ENCODE results near the gene ZNRF1.

GRCh38 chr16:75122609-75123008 is 123.8 kb downstream of the ZNRF1 start:
- TF ChIP-seq SIX1 (CRISPR knock-in tag; IDR thresholded peaks at IDR 0.05; ENCODE audit: borderline replicate concordance) (no peak), POLR2A (IDR thresholded peaks at IDR 0.05; ENCODE audit: insufficient read depth in 1 of 2, low read depth in 2 of 2, low read length in 2 of 2) (no peak), CTCF (CRISPR knock-in tag; IDR thresholded peaks at IDR 0.05) (no peak), RAD21 (CRISPR knock-in tag; IDR thresholded peaks at IDR 0.05) (no peak), SALL2 (CRISPR knock-in tag; IDR thresholded peaks at IDR 0.05) (no peak), FOXM1 (CRISPR knock-in tag; IDR thresholded peaks at IDR 0.05) (no peak), BRCA1 (CRISPR knock-in tag; IDR thresholded peaks at IDR 0.05) (no peak), GABPA (IDR thresholded peaks at IDR 0.05; ENCODE audit: low read depth, low read length) (no peak), GABPA (CRISPR knock-in tag; IDR thresholded peaks at IDR 0.05; ENCODE audit: low read depth) (no peak), ELF4 (CRISPR knock-in tag; IDR thresholded peaks at IDR 0.05; ENCODE audit: borderline replicate concordance) (no peak), MLXIP (CRISPR knock-in tag; IDR thresholded peaks at IDR 0.05; ENCODE audit: borderline replicate concordance) (no peak), NPAS2 (CRISPR knock-in tag; IDR thresholded peaks at IDR 0.05; ENCODE audit: borderline replicate concordance) (no peak), ZNF121 (CRISPR knock-in tag; IDR thresholded peaks at IDR 0.05) (no peak)
- TF ChIP-seq, protein P1, sequence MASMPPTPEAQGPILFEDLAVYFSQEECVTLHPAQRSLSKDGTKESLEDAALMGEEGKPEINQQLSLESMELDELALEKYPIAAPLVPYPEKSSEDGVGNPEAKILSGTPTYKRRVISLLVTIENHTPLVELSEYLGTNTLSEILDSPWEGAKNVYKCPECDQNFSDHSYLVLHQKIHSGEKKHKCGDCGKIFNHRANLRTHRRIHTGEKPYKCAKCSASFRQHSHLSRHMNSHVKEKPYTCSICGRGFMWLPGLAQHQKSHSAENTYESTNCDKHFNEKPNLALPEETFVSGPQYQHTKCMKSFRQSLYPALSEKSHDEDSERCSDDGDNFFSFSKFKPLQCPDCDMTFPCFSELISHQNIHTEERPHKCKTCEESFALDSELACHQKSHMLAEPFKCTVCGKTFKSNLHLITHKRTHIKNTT (CRISPR knock-in tag; IDR thresholded peaks at IDR 0.05): no peak
- TF ChIP-seq, protein P2, sequence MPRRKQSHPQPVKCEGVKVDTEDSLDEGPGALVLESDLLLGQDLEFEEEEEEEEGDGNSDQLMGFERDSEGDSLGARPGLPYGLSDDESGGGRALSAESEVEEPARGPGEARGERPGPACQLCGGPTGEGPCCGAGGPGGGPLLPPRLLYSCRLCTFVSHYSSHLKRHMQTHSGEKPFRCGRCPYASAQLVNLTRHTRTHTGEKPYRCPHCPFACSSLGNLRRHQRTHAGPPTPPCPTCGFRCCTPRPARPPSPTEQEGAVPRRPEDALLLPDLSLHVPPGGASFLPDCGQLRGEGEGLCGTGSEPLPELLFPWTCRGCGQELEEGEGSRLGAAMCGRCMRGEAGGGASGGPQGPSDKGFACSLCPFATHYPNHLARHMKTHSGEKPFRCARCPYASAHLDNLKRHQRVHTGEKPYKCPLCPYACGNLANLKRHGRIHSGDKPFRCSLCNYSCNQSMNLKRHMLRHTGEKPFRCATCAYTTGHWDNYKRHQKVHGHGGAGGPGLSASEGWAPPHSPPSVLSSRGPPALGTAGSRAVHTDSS (CRISPR knock-in tag; conservative IDR thresholded peaks at IDR 0.05): no peak

Measured in HepG2 (cell line).